Stimulated activated CD8-positive, alpha-beta memory T cell treated with anti-CD3 and anti-CD28 coated beads, Interleukin-12 subunit alpha, Interleukin-12 subunit beta, amount 100 ng/mL, for 1 hour (primary cell): ENCODE results near the gene OR51L1.

Source experiments
- DNase-seq: peaks from one replicate; pipeline ENCODE4 v3.0.0-alpha.2; 2020; ENCODE audit warnings: low read depth

The OR51L1 gene

DNA sequence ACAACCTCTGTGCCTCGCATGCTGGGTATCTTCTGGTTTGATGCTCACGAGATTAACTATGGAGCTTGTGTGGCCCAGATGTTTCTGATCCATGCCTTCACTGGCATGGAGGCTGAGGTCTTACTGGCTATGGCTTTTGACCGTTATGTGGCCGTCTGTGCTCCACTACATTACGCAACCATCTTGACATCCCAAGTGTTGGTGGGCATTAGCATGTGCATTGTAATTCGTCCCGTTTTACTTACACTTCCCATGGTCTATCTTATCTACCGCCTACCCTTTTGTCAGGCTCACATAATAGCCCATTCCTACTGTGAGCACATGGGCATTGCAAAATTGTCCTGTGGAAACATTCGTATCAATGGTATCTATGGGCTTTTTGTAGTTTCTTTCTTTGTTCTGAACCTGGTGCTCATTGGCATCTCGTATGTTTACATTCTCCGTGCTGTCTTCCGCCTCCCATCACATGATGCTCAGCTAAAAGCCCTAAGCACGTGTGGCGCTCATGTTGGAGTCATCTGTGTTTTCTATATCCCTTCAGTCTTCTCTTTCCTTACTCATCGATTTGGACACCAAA, 52.2 kb downstream of the OR51L1 start:
- no peak for DNase-seq
